Omental fat pad (tissue), 4 donors: ENCODE measurements around the gene INHBB. TPM values are rescaled to one million over a fixed set of nuclear protein-coding genes. Genes with fewer than 3 reads are reported as not detected.
"Not testable (repeated sequence)": the region's sequence is repeated elsewhere in the genome, so short reads cannot be mapped to it uniquely, and the experiment has no call there.

ENCODE experiments used
- ATAC-seq: fragments of 150-250 bp; one replicate; pipeline ENCODE4 v1.9.1; 2016; ENCODE audit warnings: mild to moderate bottlenecking, moderate library complexity; ENCODE audit not compliant: low FRiP score
- DNase-seq: peaks from one replicate; pipeline ENCODE4 v3.0.0-alpha.2; 2019; ENCODE audit warnings: low spot score
- CTCF ChIP-seq, 3 donors: fragments of 450-650 bp; IDR thresholded peaks; one replicate each; pipeline ENCODE4 v1.5.1; 2016 to 2017; ENCODE audit warnings: antibody characterized with exemption in 3 of 3, mild to moderate bottlenecking in 3 of 3, moderate library complexity in 2 of 3
- total RNA-seq, 4 donors: library from RNA; depleted of rRNA; stranded (reverse); fragments of >200 nt; gene quantifications; one replicate each; pipeline ENCODE4 v1.1.0, GENCODE V29; 2016

The INHBB gene
- total RNA-seq, 4 donors from 2014 or later = 6.7 to 59.8 (median 28.6) TPM

- ATAC-seq = no peak
- TF ChIP-seq CTCF (IDR thresholded peaks at IDR 0.05) = no peak
These were observed 42.8 kb upstream of the INHBB start for GRCh38 chr2:120303177-120303576.

GRCh38 chr2:120305296-120305695 lies 40.6 kb upstream of the INHBB start:
- no peak for TF ChIP-seq CTCF (IDR thresholded peaks at IDR 0.05)
- DNase-seq = no peak
- ATAC-seq = no peak

More at GRCh38 chr2:120303177-120303576, 42.8 kb upstream of the INHBB start:
- DNase-seq = no peak

- ATAC-seq = no peak
- TF ChIP-seq CTCF (IDR thresholded peaks at IDR 0.05) = no peak
- no peak for DNase-seq
These were observed 39.9 kb upstream of the INHBB start for GRCh38 chr2:120305937-120306490.

- no peak for ATAC-seq
These were observed 38.5 kb upstream of the INHBB start for GRCh38 chr2:120307482-120307881.

GRCh38 chr2:120308038-120308910 lies 37.7 kb upstream of the INHBB start:
- ATAC-seq = no peak
- DNase-seq = no peak
- no peak for TF ChIP-seq CTCF (IDR thresholded peaks at IDR 0.05)

More at GRCh38 chr2:120307482-120307881, 38.5 kb upstream of the INHBB start:
- no peak for TF ChIP-seq CTCF (IDR thresholded peaks at IDR 0.05)
- no peak for DNase-seq

GRCh38 chr2:120310136-120310535 lies 35.8 kb upstream of the INHBB start:
- ATAC-seq (no peak), DNase-seq (no peak)

GRCh38 chr2:120310841-120311240 lies 35.1 kb upstream of the INHBB start:
- ATAC-seq, DNase-seq: not testable (repeated sequence)

More at GRCh38 chr2:120310136-120310535, 35.8 kb upstream of the INHBB start:
- TF ChIP-seq CTCF (IDR thresholded peaks at IDR 0.05) = no peak
